Keratinocyte (primary cell): Measurements from ENCODE around the gene BABAM2. TPM values are rescaled to one million over a fixed set of nuclear protein-coding genes. Genes with fewer than 3 reads are reported as not detected.

Experiments used
- DNase-seq: peaks from one replicate; pipeline ENCODE4 v3.0.0-alpha.2; 2011; ENCODE audit warnings: low read depth, missing footprints, low spot score
- FAIRE-seq: peaks from 2 replicates; lab custom pipeline; 2011; peaks lifted over from hg19 to GRCh38; lab: Jason Lieb, UNC
- H2AFZ ChIP-seq: 2 replicates; pipeline ENCODE4 v1.6.0; 2012; ENCODE audit warnings: low read length, control low read depth, inconsistent platforms; ENCODE audit not compliant: control insufficient read depth
- H3K27ac ChIP-seq: 2 replicates; pipeline ENCODE4 v1.5.1; 2011; ENCODE audit warnings: low read length; ENCODE audit not compliant: control insufficient read depth, insufficient read depth
- H3K27me3 ChIP-seq: 3 replicates; pipeline ENCODE4 v1.6.0; 2011; ENCODE audit warnings: low read length; ENCODE audit not compliant: control insufficient read depth, insufficient read depth; ENCODE audit errors: extremely low read depth
- H3K36me3 ChIP-seq, 2 experiments: 2 replicates in 1 of 2; 3 replicates in 1 of 2; pipeline ENCODE4 v1.5.1; 2011; ENCODE audit warnings: low read length in 2 of 2, mild to moderate bottlenecking in 1 of 2; ENCODE audit not compliant: control insufficient read depth in 2 of 2, insufficient read depth in 2 of 2; ENCODE audit errors: extremely low read depth in 1 of 2
- H3K4me1 ChIP-seq: 3 replicates; pipeline ENCODE4 v1.5.1; 2011; ENCODE audit warnings: low read length; ENCODE audit not compliant: control insufficient read depth, insufficient read depth; ENCODE audit errors: extremely low read depth
- H3K4me2 ChIP-seq: 3 replicates; pipeline ENCODE4 v1.6.0; 2011; ENCODE audit warnings: low read depth, low read length; ENCODE audit not compliant: control insufficient read depth, insufficient read depth; ENCODE audit errors: extremely low read depth
- H3K4me3 ChIP-seq, 3 experiments: fragments of 200-600 bp in 1 of 3; sonication (generic) in 1 of 3; 2 replicates in 2 of 3; 3 replicates in 1 of 3; pipeline ENCODE4 v1.5.1; 2011 to 2016; ENCODE audit warnings: low read length in 3 of 3, mild to moderate bottlenecking in 3 of 3, control low read depth in 2 of 3, inconsistent platforms in 1 of 3, low read depth in 1 of 3, mixed read lengths in 1 of 3, mixed run types in 1 of 3, moderate library complexity in 1 of 3; ENCODE audit not compliant: control insufficient read depth in 2 of 3, insufficient read depth in 2 of 3; ENCODE audit errors: extremely low read depth in 1 of 3
- H3K79me2 ChIP-seq: 2 replicates; pipeline ENCODE4 v1.6.0; 2012; ENCODE audit warnings: low read length; ENCODE audit not compliant: control insufficient read depth, insufficient read depth
- H3K9ac ChIP-seq: 3 replicates; pipeline ENCODE4 v1.6.0; 2011; ENCODE audit warnings: low read length; ENCODE audit not compliant: control insufficient read depth, insufficient read depth; ENCODE audit errors: extremely low read depth
- H3K9me1 ChIP-seq: 3 replicates; pipeline ENCODE4 v1.6.0; 2011; ENCODE audit warnings: low read length; ENCODE audit not compliant: control insufficient read depth, insufficient read depth; ENCODE audit errors: extremely low read depth
- H3K9me3 ChIP-seq: 2 replicates; pipeline ENCODE4 v1.5.1; 2012; ENCODE audit warnings: low read depth, low read length; ENCODE audit not compliant: control insufficient read depth
- H4K20me1 ChIP-seq: 3 replicates; pipeline ENCODE4 v1.6.0; 2011; ENCODE audit warnings: low read length; ENCODE audit not compliant: control insufficient read depth, insufficient read depth; ENCODE audit errors: extremely low read depth
- EZH2 ChIP-seq: IDR thresholded peaks from one replicate; pipeline ENCODE4 v1.6.1; 2012; ENCODE audit warnings: inconsistent platforms, mild to moderate bottlenecking, low read length, moderate library complexity
- dilution Hi-C: fragments of 300-500 bp; cut with MboI; formaldehyde crosslinking; loops from one replicate; pipeline ENCODE4 v1.7.0; 2020; ENCODE audit warnings: low sequenced_read_pairs; ENCODE audit not compliant: extremely low pct_ligation_motif_present
- polyA plus RNA-seq, 5 experiments: library from polyadenylated mRNA; depleted of rRNA in 3 of 5; stranded (reverse) in 3 of 5; stranded (forward) in 1 of 5; unstranded in 1 of 5; fragments of >200 nt; gene quantifications; 1 replicate in 1 of 5; 2 replicates in 3 of 5; 3 replicates in 1 of 5; pipeline versions ENCODE4 v1.2.1 to v1.2.3, GENCODE V29; 2011 to 2012; ENCODE audit warnings: missing spikeins in 2 of 5, low read depth in 1 of 5, low replicate concordance in 1 of 5
- TF ChIP-seq, protein P1 (sequence below), 3 experiments: IDR thresholded peaks in 1 of 3; conservative IDR thresholded peaks in 1 of 3; optimal IDR thresholded peaks in 1 of 3; 2 replicates in 2 of 3; 3 replicates in 1 of 3; pipeline versions ENCODE3 to v1.5.1; 2011; ENCODE audit warnings: low read length in 3 of 3, mild to moderate bottlenecking in 3 of 3, moderate library complexity in 2 of 3, control low read depth in 1 of 3, inconsistent platforms in 1 of 3; ENCODE audit not compliant: insufficient read depth in 2 of 3; ENCODE audit errors: extremely low read depth in 1 of 3

BABAM2 gene
- polyA plus RNA-seq, 1 donor (not counting 4 experiments of a cell fraction or from before 2014, with no cell fraction given) = 29.8 TPM

DNA sequence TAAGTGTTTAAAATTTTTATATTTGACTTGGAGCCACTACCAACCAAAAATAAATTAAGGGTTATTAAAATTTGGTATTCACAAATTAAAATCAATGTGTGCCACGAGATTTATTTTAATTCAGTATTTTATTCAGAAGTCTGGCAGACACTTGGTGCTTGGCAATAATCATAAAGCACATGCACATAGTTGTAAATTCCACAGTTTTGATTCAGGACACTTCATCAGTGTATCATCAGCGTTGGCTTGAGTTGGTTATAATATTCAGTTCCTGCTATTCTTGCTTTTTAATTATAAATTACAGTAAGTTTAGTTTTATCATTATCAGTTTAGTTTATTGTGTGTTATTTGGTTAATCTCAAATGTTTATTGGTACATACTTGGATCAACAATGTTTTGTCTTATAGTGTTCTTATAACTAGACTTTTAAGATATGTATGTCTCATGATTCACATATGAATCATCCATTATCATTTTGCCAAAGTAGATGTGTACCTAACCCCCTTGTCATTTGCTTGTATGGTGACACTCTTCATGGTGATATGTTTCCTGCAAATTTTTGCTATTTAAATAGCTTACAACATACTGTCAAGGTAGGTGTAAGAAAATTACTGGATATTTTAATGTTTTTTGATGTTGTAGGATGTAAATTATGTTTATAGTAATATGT lies 237.9 kb downstream of the BABAM2 start:
- peaks cover 16% of the 10 kb centered on the region for H3K4me1 ChIP-seq
- no peaks in the 10 kb centered on the region for H3K27me3 ChIP-seq
- H3K4me2 ChIP-seq = no peak overlapping the region
- H3K4me3 ChIP-seq = no peak overlapping the region
- no peak overlapping the region for H2AFZ ChIP-seq
- no peak overlapping the region for H3K9ac ChIP-seq
- DNase-seq = no peak
- H3K27ac ChIP-seq = no peak overlapping the region
- no peaks in the 10 kb centered on the region for H4K20me1 ChIP-seq
- no peak for FAIRE-seq
- no peaks in the 10 kb centered on the region for H3K9me1 ChIP-seq
- no peaks in the 10 kb centered on the region for H3K36me3 ChIP-seq
- dilution Hi-C loops = no loop called here
- no peaks in the 10 kb centered on the region for H3K79me2 ChIP-seq
- H3K9me3 ChIP-seq = no peaks in the 10 kb centered on the region
- TF ChIP-seq EZH2 = no peak
- TF ChIP-seq, protein P1, sequence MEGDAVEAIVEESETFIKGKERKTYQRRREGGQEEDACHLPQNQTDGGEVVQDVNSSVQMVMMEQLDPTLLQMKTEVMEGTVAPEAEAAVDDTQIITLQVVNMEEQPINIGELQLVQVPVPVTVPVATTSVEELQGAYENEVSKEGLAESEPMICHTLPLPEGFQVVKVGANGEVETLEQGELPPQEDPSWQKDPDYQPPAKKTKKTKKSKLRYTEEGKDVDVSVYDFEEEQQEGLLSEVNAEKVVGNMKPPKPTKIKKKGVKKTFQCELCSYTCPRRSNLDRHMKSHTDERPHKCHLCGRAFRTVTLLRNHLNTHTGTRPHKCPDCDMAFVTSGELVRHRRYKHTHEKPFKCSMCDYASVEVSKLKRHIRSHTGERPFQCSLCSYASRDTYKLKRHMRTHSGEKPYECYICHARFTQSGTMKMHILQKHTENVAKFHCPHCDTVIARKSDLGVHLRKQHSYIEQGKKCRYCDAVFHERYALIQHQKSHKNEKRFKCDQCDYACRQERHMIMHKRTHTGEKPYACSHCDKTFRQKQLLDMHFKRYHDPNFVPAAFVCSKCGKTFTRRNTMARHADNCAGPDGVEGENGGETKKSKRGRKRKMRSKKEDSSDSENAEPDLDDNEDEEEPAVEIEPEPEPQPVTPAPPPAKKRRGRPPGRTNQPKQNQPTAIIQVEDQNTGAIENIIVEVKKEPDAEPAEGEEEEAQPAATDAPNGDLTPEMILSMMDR (optimal IDR thresholded peaks at IDR 0.05 in 1 of 3, IDR thresholded peaks at IDR 0.05 in 1 of 3, conservative IDR thresholded peaks at IDR 0.05 in 1 of 3; ENCODE audit: extremely low read depth in 1 of 3, insufficient read depth in 2 of 3, low read length in 3 of 3) = no peak

DNA sequence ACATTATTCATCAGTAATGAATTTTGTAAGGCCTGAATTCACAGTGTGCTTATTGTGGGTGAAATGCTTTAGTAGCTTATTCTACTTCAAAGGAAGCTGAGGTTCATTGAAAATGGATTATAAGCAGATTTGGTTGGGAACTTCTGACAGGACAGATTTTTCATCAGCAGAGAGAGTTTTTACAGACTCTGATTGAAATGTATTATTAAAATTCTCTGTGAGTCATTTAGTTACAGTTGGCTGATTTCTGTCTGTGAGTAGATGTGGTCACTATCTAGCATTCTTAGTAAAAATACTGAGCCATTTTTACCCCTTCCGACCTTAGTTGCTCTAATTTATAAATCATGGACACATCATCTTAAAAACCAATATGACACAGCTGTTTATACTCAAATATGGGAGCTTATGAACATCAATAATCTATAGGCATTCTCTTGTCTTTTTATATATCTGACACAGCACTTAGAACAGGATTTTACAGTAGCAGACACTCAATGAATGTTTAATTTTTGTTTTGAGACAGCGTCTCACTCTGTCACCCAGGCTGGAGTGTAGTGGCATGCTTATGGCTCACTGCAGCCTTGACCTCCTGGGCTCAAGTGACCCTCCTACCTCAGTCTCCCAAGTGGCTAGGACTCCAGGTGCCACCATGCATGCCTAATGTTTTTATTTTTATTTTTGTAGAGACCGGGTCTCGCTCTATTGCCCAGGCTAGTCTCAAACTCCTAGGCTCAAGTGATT lies 239.6 kb downstream of the BABAM2 start:
- Histone ChIP-seq H2AFZ (no peak overlapping the region), H4K20me1 (no peaks in the 10 kb centered on the region), H3K4me2 (no peak overlapping the region), H3K9ac (no peak overlapping the region), H3K9me1 (no peaks in the 10 kb centered on the region), H3K27ac (no peak overlapping the region), H3K36me3 (no peaks in the 10 kb centered on the region), H3K4me3 (no peak overlapping the region), H3K4me1 (peaks cover 32% of the 10 kb centered on the region), H3K9me3 (no peaks in the 10 kb centered on the region), H3K27me3 (no peaks in the 10 kb centered on the region), H3K79me2 (no peaks in the 10 kb centered on the region)
- TF ChIP-seq, protein P1 (optimal IDR thresholded peaks at IDR 0.05 in 1 of 3, IDR thresholded peaks at IDR 0.05 in 1 of 3, conservative IDR thresholded peaks at IDR 0.05 in 1 of 3; ENCODE audit: extremely low read depth in 1 of 3, insufficient read depth in 2 of 3, low read length in 3 of 3) = no peak
- TF ChIP-seq EZH2 = no peak
- DNase-seq = no peak
- dilution Hi-C loops = no loop called here
- no peak for FAIRE-seq
